HEK293 (cell line): ENCODE results near the gene ADGRB3.
A peak's percentile ranks its signal among the peaks of the same experiment; 100 is the strongest.

Source experiments
- CTCF ChIA-PET: fragments of 350-600 bp; formaldehyde crosslinking; extraction: SDS; loops from one replicate; lab custom pipeline; 2021; ENCODE audit warnings: antibody characterized with exemption; lab: Yijun Ruan, JAX
- POLR2A ChIA-PET: fragments of 300-600 bp; formaldehyde crosslinking; extraction: SDS; loops from one replicate; lab custom pipeline; 2020; ENCODE audit warnings: antibody characterized with exemption, inconsistent platforms; lab: Yijun Ruan, JAX
- H3K27ac ChIP-seq: fragments of 200-500 bp; sonication (Bioruptor generic); 2 replicates; pipeline ENCODE4 v1.5.1; 2014; ENCODE audit warnings: low read depth, low read length, control low read depth, inconsistent platforms; ENCODE audit errors: extremely low read depth
- H3K36me3 ChIP-seq, 2 experiments: fragments of 200-500 bp in 1 of 2; sonication (Bioruptor generic) in 1 of 2; 1 replicate in 1 of 2; 2 replicates in 1 of 2; pipeline ENCODE4 v1.5.1; 2014 to 2017; ENCODE audit warnings: inconsistent platforms in 2 of 2, low read length in 2 of 2; ENCODE audit not compliant: control insufficient read depth in 2 of 2, insufficient read depth in 1 of 2
- H3K4me1 ChIP-seq: fragments of 200-500 bp; sonication (Bioruptor generic); 2 replicates; pipeline ENCODE4 v1.5.1; 2014; ENCODE audit warnings: mild to moderate bottlenecking, low read length, inconsistent platforms; ENCODE audit not compliant: control insufficient read depth, insufficient read depth
- H3K4me3 ChIP-seq: 2 replicates; pipeline ENCODE4 v1.5.1; 2011; ENCODE audit warnings: low read depth, mild to moderate bottlenecking, control low read depth, low read length, moderate library complexity
- H3K9me3 ChIP-seq: fragments of 200-500 bp; sonication (Bioruptor generic); 2 replicates; pipeline ENCODE4 v1.5.1; 2014; ENCODE audit warnings: low read depth, low read length, inconsistent platforms; ENCODE audit not compliant: control insufficient read depth, insufficient read depth
- EGR2 ChIP-seq: fragments of 450-650 bp; formaldehyde crosslinking; IDR thresholded peaks from 2 replicates; pipeline ENCODE4 v1.5.1; 2016; ENCODE audit warnings: low read depth, missing biosample characterization, missing genetic modification characterization
- KLF7 ChIP-seq: fragments of 450-650 bp; formaldehyde crosslinking; IDR thresholded peaks from 2 replicates; pipeline ENCODE4 v1.5.1; 2016; ENCODE audit warnings: missing biosample characterization, missing genetic modification characterization, borderline replicate concordance
- REST ChIP-seq: fragments of 450-650 bp; formaldehyde crosslinking; IDR thresholded peaks from 2 replicates; pipeline ENCODE4 v1.5.1; 2016; ENCODE audit warnings: missing biosample characterization, missing genetic modification characterization
- ZBTB8A ChIP-seq: fragments of 450-650 bp; formaldehyde crosslinking; IDR thresholded peaks from 2 replicates; pipeline ENCODE4 v1.5.1; 2016; ENCODE audit warnings: missing biosample characterization, missing genetic modification characterization
- ZNF132 ChIP-seq: fragments of 450-650 bp; formaldehyde crosslinking; IDR thresholded peaks from 2 replicates; pipeline ENCODE4 v1.5.1; 2017; ENCODE audit warnings: missing biosample characterization, missing genetic modification characterization, borderline replicate concordance
- ZNF138 ChIP-seq: fragments of 450-650 bp; formaldehyde crosslinking; IDR thresholded peaks from 2 replicates; pipeline ENCODE4 v1.5.1; 2016; ENCODE audit warnings: missing biosample characterization, missing genetic modification characterization, borderline replicate concordance
- ZNF140 ChIP-seq: fragments of 450-650 bp; formaldehyde crosslinking; IDR thresholded peaks from 2 replicates; pipeline ENCODE4 v1.5.1; 2016; ENCODE audit warnings: missing biosample characterization, missing genetic modification characterization
- ZNF148 ChIP-seq: fragments of 450-650 bp; formaldehyde crosslinking; IDR thresholded peaks from 2 replicates; pipeline ENCODE4 v1.5.0; 2017; ENCODE audit warnings: missing biosample characterization, missing genetic modification characterization, borderline replicate concordance
- ZNF175 ChIP-seq: fragments of 450-650 bp; formaldehyde crosslinking; IDR thresholded peaks from 2 replicates; pipeline ENCODE4 v1.5.1; 2016; ENCODE audit warnings: missing biosample characterization, missing genetic modification characterization
- ZNF266 ChIP-seq: fragments of 450-650 bp; formaldehyde crosslinking; IDR thresholded peaks from 2 replicates; pipeline ENCODE4 v1.5.1; 2016; ENCODE audit warnings: missing biosample characterization, missing genetic modification characterization, low read depth
- ZNF335 ChIP-seq: fragments of 450-650 bp; formaldehyde crosslinking; conservative IDR thresholded peaks from 2 replicates; pipeline ENCODE4 v1.5.1; 2016; ENCODE audit warnings: missing biosample characterization, missing genetic modification characterization
- ZNF394 ChIP-seq: fragments of 450-650 bp; formaldehyde crosslinking; IDR thresholded peaks from 2 replicates; pipeline ENCODE4 v1.5.1; 2016; ENCODE audit warnings: missing biosample characterization, missing genetic modification characterization, mild to moderate bottlenecking, moderate library complexity, borderline replicate concordance
- ZNF404 ChIP-seq: fragments of 450-650 bp; formaldehyde crosslinking; IDR thresholded peaks from 2 replicates; pipeline ENCODE4 v1.5.1; 2017; ENCODE audit warnings: missing biosample characterization, missing genetic modification characterization
- ZNF426 ChIP-seq: fragments of 450-650 bp; formaldehyde crosslinking; IDR thresholded peaks from 2 replicates; pipeline ENCODE4 v1.5.1; 2017; ENCODE audit warnings: missing biosample characterization, missing genetic modification characterization, mild to moderate bottlenecking, inconsistent platforms, moderate library complexity
- ZNF555 ChIP-seq: fragments of 450-650 bp; formaldehyde crosslinking; conservative IDR thresholded peaks from 2 replicates; pipeline ENCODE4 v1.5.1; 2017; ENCODE audit warnings: missing biosample characterization, mild to moderate bottlenecking, missing genetic modification characterization, inconsistent platforms
- ZNF558 ChIP-seq: fragments of 450-650 bp; formaldehyde crosslinking; IDR thresholded peaks from 2 replicates; pipeline ENCODE4 v1.5.1; 2016; ENCODE audit warnings: missing biosample characterization, missing genetic modification characterization
- ZNF560 ChIP-seq: fragments of 450-650 bp; formaldehyde crosslinking; IDR thresholded peaks from 2 replicates; pipeline ENCODE4 v1.5.1; 2017; ENCODE audit warnings: missing biosample characterization, missing genetic modification characterization, borderline replicate concordance
- ZNF658 ChIP-seq: fragments of 450-650 bp; formaldehyde crosslinking; IDR thresholded peaks from 2 replicates; pipeline ENCODE4; 2016; ENCODE audit warnings: missing biosample characterization, missing genetic modification characterization
- ZNF692 ChIP-seq: fragments of 450-650 bp; formaldehyde crosslinking; IDR thresholded peaks from 2 replicates; pipeline ENCODE4 v1.5.1; 2016; ENCODE audit warnings: missing biosample characterization, missing genetic modification characterization
- ZNF776 ChIP-seq: fragments of 450-650 bp; formaldehyde crosslinking; IDR thresholded peaks from 2 replicates; pipeline ENCODE4 v1.5.0; 2017; ENCODE audit warnings: missing biosample characterization, missing genetic modification characterization, borderline replicate concordance
- ZNF792 ChIP-seq: fragments of 450-650 bp; formaldehyde crosslinking; IDR thresholded peaks from 2 replicates; pipeline ENCODE4 v1.5.1; 2016; ENCODE audit warnings: missing biosample characterization, missing genetic modification characterization
- TF ChIP-seq, protein P1 (sequence below): fragments of 450-650 bp; formaldehyde crosslinking; conservative IDR thresholded peaks from 2 replicates; pipeline ENCODE4 v1.5.1; 2016; ENCODE audit warnings: low read depth, missing biosample characterization, missing genetic modification characterization

The ADGRB3 gene

GRCh38 chr6:68635706-68636513 is 828 bp downstream of the ADGRB3 start:
- H3K4me1 ChIP-seq: no peaks in the 10 kb centered on the region
- ChIA-PET POLR2A (no interaction called here), CTCF (interaction anchor here (0.6 to 3.0 kb wide), 22 partner anchors 10 to 1469 kb away, joined by 3 to 17 read pairs (median 4); no protein-coding TSS in a partner anchor)
- no peaks in the 10 kb centered on the region for H3K36me3 ChIP-seq
- peak overlapping the region; percentile 87 for H3K4me3 ChIP-seq
- H3K27ac ChIP-seq: no peak overlapping the region
- H3K9me3 ChIP-seq: no peaks in the 10 kb centered on the region
- TF ChIP-seq ZNF555 (tag by site-specific recombination) (peak; percentile 61), ZNF148 (tag by site-specific recombination) (no peak), ZNF404 (tag by site-specific recombination) (0 out of 2 replicates have a peak, but pooled peaks have one; percentile 27), ZNF140 (tag by site-specific recombination) (peak; percentile 38; the same call in 1 of the 2 replicates), REST (peak; percentile 52; the same call in 1 of the 2 replicates), ZNF776 (tag by site-specific recombination) (no peak), ZNF335 (tag by site-specific recombination) (peak; percentile 53), ZNF658 (tag by site-specific recombination) (no peak), ZNF394 (tag by site-specific recombination) (peak; percentile 81; the same call in 1 of the 2 replicates), ZNF792 (tag by site-specific recombination) (no peak), ZNF558 (tag by site-specific recombination) (0 out of 2 replicates have a peak, but pooled peaks have one; percentile 36), ZNF138 (no peak), ZNF692 (tag by site-specific recombination) (no peak), EGR2 (tag by site-specific recombination) (no peak), ZNF175 (no peak), ZNF560 (tag by site-specific recombination) (0 out of 2 replicates have a peak, but pooled peaks have one; percentile 24), ZNF132 (tag by site-specific recombination) (no peak), ZNF426 (tag by site-specific recombination) (peak; percentile 69), ZNF266 (tag by site-specific recombination) (0 out of 2 replicates have a peak, but pooled peaks have one; percentile 15), KLF7 (tag by site-specific recombination) (no peak), ZBTB8A (tag by site-specific recombination) (peak; percentile 28; the same call in 1 of the 2 replicates)
- TF ChIP-seq, protein P1, sequence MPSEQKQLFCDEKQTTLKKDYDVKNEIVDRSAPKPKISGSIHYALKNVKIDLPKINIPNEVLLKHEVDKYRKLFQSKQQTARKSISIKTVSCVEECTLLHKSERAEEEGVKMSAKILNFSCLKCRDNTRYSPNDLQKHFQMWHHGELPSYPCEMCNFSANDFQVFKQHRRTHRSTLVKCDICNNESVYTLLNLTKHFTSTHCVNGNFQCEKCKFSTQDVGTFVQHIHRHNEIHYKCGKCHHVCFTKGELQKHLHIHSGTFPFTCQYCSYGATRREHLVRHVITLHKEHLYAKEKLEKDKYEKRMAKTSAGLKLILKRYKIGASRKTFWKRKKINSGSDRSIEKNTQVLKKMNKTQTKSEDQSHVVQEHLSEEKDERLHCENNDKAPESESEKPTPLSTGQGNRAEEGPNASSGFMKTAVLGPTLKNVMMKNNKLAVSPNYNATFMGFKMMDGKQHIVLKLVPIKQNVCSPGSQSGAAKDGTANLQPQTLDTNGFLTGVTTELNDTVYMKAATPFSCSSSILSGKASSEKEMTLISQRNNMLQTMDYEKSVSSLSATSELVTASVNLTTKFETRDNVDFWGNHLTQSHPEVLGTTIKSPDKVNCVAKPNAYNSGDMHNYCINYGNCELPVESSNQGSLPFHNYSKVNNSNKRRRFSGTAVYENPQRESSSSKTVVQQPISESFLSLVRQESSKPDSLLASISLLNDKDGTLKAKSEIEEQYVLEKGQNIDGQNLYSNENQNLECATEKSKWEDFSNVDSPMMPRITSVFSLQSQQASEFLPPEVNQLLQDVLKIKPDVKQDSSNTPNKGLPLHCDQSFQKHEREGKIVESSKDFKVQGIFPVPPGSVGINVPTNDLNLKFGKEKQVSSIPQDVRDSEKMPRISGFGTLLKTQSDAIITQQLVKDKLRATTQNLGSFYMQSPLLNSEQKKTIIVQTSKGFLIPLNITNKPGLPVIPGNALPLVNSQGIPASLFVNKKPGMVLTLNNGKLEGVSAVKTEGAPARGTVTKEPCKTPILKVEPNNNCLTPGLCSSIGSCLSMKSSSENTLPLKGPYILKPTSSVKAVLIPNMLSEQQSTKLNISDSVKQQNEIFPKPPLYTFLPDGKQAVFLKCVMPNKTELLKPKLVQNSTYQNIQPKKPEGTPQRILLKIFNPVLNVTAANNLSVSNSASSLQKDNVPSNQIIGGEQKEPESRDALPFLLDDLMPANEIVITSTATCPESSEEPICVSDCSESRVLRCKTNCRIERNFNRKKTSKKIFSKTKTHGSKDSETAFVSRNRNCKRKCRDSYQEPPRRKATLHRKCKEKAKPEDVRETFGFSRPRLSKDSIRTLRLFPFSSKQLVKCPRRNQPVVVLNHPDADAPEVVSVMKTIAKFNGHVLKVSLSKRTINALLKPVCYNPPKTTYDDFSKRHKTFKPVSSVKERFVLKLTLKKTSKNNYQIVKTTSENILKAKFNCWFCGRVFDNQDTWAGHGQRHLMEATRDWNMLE (tag by site-specific recombination): peak; percentile 66; the same call in 1 of the 2 replicates
